ENCODE measurements around the gene PHC2. TPM values are rescaled to one million over a fixed set of nuclear protein-coding genes. Genes with fewer than 3 reads are reported as not detected.

PHC2 gene
- total RNA-seq, 1 experiment from 2014 or later = 9.4 TPM

- H3K4me3 Mint-ChIP-seq = no peak overlapping the region
- Histone ChIP-seq H2AFZ (ENCODE audit: low read length) (no peak overlapping the region), H3K27me3 (ENCODE audit: insufficient read depth, low read length) (no peaks in the 10 kb centered on the region), H3K9me3 (ENCODE audit: control insufficient read depth, low read depth, low read length) (no peaks in the 10 kb centered on the region), H3K4me2 (ENCODE audit: insufficient read depth, insufficient read length, low read length) (no peak overlapping the region), H3K79me2 (ENCODE audit: insufficient read depth, low read length) (no peaks in the 10 kb centered on the region), H3T11ph (ENCODE audit: low read length) (no peak overlapping the region), H3K4me1 (ENCODE audit: insufficient read depth, low read length) (no peaks in the 10 kb centered on the region), H2BK5ac (ENCODE audit: insufficient read length, low read length) (no peak overlapping the region), H2BK15ac (ENCODE audit: low read depth, low read length) (no peak overlapping the region), H4K8ac (replicated peaks; ENCODE audit: insufficient read length, low read depth, low read length) (no peak overlapping the region), H3K9ac (ENCODE audit: extremely low read depth, insufficient read length, low read length) (no peak overlapping the region), H2BK12ac (ENCODE audit: insufficient read length, low read depth, low read length) (no peak overlapping the region), H2BK20ac (ENCODE audit: low read depth, low read length, poor library complexity, severe bottlenecking) (no peak overlapping the region), H2BK120ac (ENCODE audit: low read depth, low read length, poor library complexity, severe bottlenecking) (no peak overlapping the region), H3K23ac (ENCODE audit: insufficient read length, low read depth, low read length) (no peak overlapping the region), H3K18ac (ENCODE audit: insufficient read length, low read depth, low read length) (no peak overlapping the region), H3K23me2 (ENCODE audit: insufficient read length, low read depth, low read length, poor library complexity, severe bottlenecking) (no peaks in the 10 kb centered on the region), H3K56ac (ENCODE audit: insufficient read length, low read depth, low read length) (no peak overlapping the region), H3K4ac (ENCODE audit: low read depth, low read length) (no peak overlapping the region), H4K20me1 (ENCODE audit: control insufficient read depth, insufficient read depth, insufficient read length) (no peaks in the 10 kb centered on the region), H4K91ac (ENCODE audit: insufficient read length, low read depth, low read length) (no peak overlapping the region), H3K14ac (ENCODE audit: insufficient read depth, low read length) (no peak overlapping the region; the same call in 1 of the 2 replicates), H3K27ac (ENCODE audit: insufficient read length, low read depth, low read length) (no peak overlapping the region), H4K5ac (ENCODE audit: insufficient read length, low read depth, low read length) (no peak overlapping the region), H2AK5ac (ENCODE audit: insufficient read length, low read length) (no peak overlapping the region), H3K79me1 (ENCODE audit: insufficient read depth, low read depth, low read length, poor library complexity, severe bottlenecking) (no peaks in the 10 kb centered on the region)
- WGBS (ENCODE audit: extremely low coverage, insufficient read length, low lambda C conversion rate) = no CpG with 5 or more reads among the region's 8 CpGs
- TF ChIP-seq CTCF (conservative IDR thresholded peaks at IDR 0.05) = no peak
- no peaks in the 10 kb centered on the region for H3K36me3 Mint-ChIP-seq (ENCODE audit: insufficient read depth in 1 of 3, low read depth in 3 of 3)
- H3K9me3 Mint-ChIP-seq = no peaks in the 10 kb centered on the region; a peak in 1 of 5 replicates
- H3K4me1 Mint-ChIP-seq = peaks cover 0 to 4% of the 10 kb centered on the region in 2 experiments; a peak in 3 of 4 replicates
- H3K27ac Mint-ChIP-seq = peak overlapping the region in 1 of 3 experiments; percentile 37; a peak in 1 of 7 replicates
- no peak for DNase-seq
- H3K27me3 Mint-ChIP-seq (ENCODE audit: low read depth) = peaks cover 13% of the 10 kb centered on the region
These were observed 31.7 kb upstream of the PHC2 start for GRCh38 chr1:33462405-33463164.

Measured in H9 (cell line).